DOHH2 (cell line): Measurements from ENCODE around the gene PRKAR1B.

Experiments used
- H3F3A ChIP-seq: fragments of 200-600 bp; sonication (generic), shearing (Covaris generic); 2 replicates; pipeline ENCODE4 v1.6.0; 2016; ENCODE audit warnings: antibody characterized with exemption, mild to moderate bottlenecking; ENCODE audit not compliant: control insufficient read depth, insufficient read depth
- H3K27ac ChIP-seq: fragments of 200-600 bp; sonication (generic); 2 replicates; pipeline ENCODE4 v1.5.1; 2014; ENCODE audit warnings: low read depth, mild to moderate bottlenecking, low read length, moderate library complexity
- H3K27me3 ChIP-seq: fragments of 200-600 bp; sonication (generic); 2 replicates; pipeline ENCODE4 v1.6.1; 2014; ENCODE audit warnings: mild to moderate bottlenecking, low read length, mixed read lengths; ENCODE audit not compliant: control insufficient read depth
- H3K36me3 ChIP-seq: fragments of 200-600 bp; sonication (generic); 2 replicates; pipeline ENCODE4 v1.6.1; 2014; ENCODE audit warnings: mild to moderate bottlenecking, low read length, moderate library complexity, mixed read lengths; ENCODE audit not compliant: control insufficient read depth
- H3K4me1 ChIP-seq: fragments of 200-600 bp; sonication (generic); 2 replicates; pipeline ENCODE4 v1.6.1; 2014; ENCODE audit warnings: mild to moderate bottlenecking, low read length, mixed read lengths; ENCODE audit not compliant: control insufficient read depth
- H3K4me2 ChIP-seq: fragments of 200-600 bp; sonication (generic); 2 replicates; pipeline ENCODE4 v1.6.0; 2014; ENCODE audit warnings: mild to moderate bottlenecking, low read length, moderate library complexity
- H3K4me3 ChIP-seq: fragments of 200-600 bp; sonication (generic); 2 replicates; pipeline ENCODE4 v1.5.1; 2014; ENCODE audit warnings: mild to moderate bottlenecking, low read length, mixed read lengths
- H3K79me2 ChIP-seq: fragments of 200-600 bp; sonication (generic); 2 replicates; pipeline ENCODE4 v1.6.1; 2014; ENCODE audit warnings: mild to moderate bottlenecking, low read length, mixed read lengths; ENCODE audit not compliant: control insufficient read depth
- H3K9me2 ChIP-seq: fragments of 200-600 bp; sonication (generic); replicated peaks from 2 replicates; pipeline ENCODE4 v1.6.1; 2014; ENCODE audit warnings: mild to moderate bottlenecking, low read length, mixed read lengths; ENCODE audit not compliant: control insufficient read depth
- H3K9me3 ChIP-seq: fragments of 200-600 bp; sonication (generic); 2 replicates; pipeline ENCODE4 v1.6.1; 2014; ENCODE audit warnings: antibody characterized with exemption, low read length, mixed read lengths; ENCODE audit not compliant: control insufficient read depth, insufficient read depth
- H4K20me1 ChIP-seq: fragments of 200-600 bp; sonication (generic); 2 replicates; pipeline ENCODE4 v1.6.0; 2014; ENCODE audit warnings: low read depth, mild to moderate bottlenecking, antibody characterized with exemption, low read length, moderate library complexity; ENCODE audit not compliant: control insufficient read depth, insufficient read depth
- CTCF ChIP-seq: fragments of 200-600 bp; sonication (generic); IDR thresholded peaks from one replicate; pipeline ENCODE4 v1.5.1; 2014; ENCODE audit warnings: antibody characterized with exemption, mild to moderate bottlenecking, low read depth, low read length; ENCODE audit not compliant: poor library complexity, severe bottlenecking
- EZH2phosphoT487 ChIP-seq: fragments of 200-600 bp; sonication (generic); IDR thresholded peaks from 2 replicates; pipeline ENCODE4 v1.6.1; 2017; ENCODE audit warnings: borderline replicate concordance, mild to moderate bottlenecking, antibody characterized with exemption, low read length, moderate library complexity, mixed read lengths

Gene PRKAR1B

GRCh38 chr7:628402-628763, 98.7 kb downstream of the PRKAR1B start:
- Histone ChIP-seq H3F3A (no peaks in the 10 kb centered on the region), H3K27ac (no peak overlapping the region), H3K9me3 (peaks cover 5% of the 10 kb centered on the region), H3K4me2 (no peak overlapping the region), H3K4me3 (no peak overlapping the region), H3K27me3 (no peaks in the 10 kb centered on the region), H3K9me2 (no peaks in the 10 kb centered on the region), H3K36me3 (peaks cover 12% of the 10 kb centered on the region), H4K20me1 (no peaks in the 10 kb centered on the region; the same call in 1 of the 2 replicates), H3K4me1 (no peaks in the 10 kb centered on the region), H3K79me2 (peaks cover 10% of the 10 kb centered on the region)
- TF ChIP-seq EZH2phosphoT487 (no peak), CTCF (no peak)

- H3K27me3 ChIP-seq: no peaks in the 10 kb centered on the region
- TF ChIP-seq EZH2phosphoT487 (no peak), CTCF (no peak)
These were observed 99.2 kb downstream of the PRKAR1B start for GRCh38 chr7:627661-628401.

GRCh38 chr7:625376-625971, 101.6 kb downstream of the PRKAR1B start:
- Histone ChIP-seq H3K4me3 (no peak overlapping the region), H4K20me1 (no peaks in the 10 kb centered on the region), H3K36me3 (peaks cover 30% of the 10 kb centered on the region), H3K4me2 (no peak overlapping the region), H3K27me3 (no peaks in the 10 kb centered on the region), H3K4me1 (no peaks in the 10 kb centered on the region), H3K79me2 (peaks cover 8% of the 10 kb centered on the region), H3F3A (no peaks in the 10 kb centered on the region), H3K9me2 (no peaks in the 10 kb centered on the region), H3K27ac (no peak overlapping the region), H3K9me3 (peaks cover 34% of the 10 kb centered on the region)
- TF ChIP-seq EZH2phosphoT487 (no peak), CTCF (no peak)

More at GRCh38 chr7:627661-628401, 99.2 kb downstream of the PRKAR1B start:
- Histone ChIP-seq H3K9me3 (peaks cover 11% of the 10 kb centered on the region), H3K4me1 (no peaks in the 10 kb centered on the region), H3K4me3 (no peak overlapping the region), H4K20me1 (no peaks in the 10 kb centered on the region; the same call in 1 of the 2 replicates), H3F3A (no peaks in the 10 kb centered on the region), H3K79me2 (peaks cover 8% of the 10 kb centered on the region), H3K27ac (no peak overlapping the region), H3K36me3 (peaks cover 13% of the 10 kb centered on the region), H3K4me2 (no peak overlapping the region), H3K9me2 (no peaks in the 10 kb centered on the region)
